ENCODE measurements around the gene GNAQ.

- TF ChIP-seq CTCF (IDR thresholded peaks at IDR 0.05; ENCODE audit: borderline replicate concordance, extremely low read depth, low read length, poor library complexity, severe bottlenecking), result no peak
- no peak for TF ChIP-seq EZH2 (IDR thresholded peaks at IDR 0.05; ENCODE audit: borderline replicate concordance, low read depth, low read length, severe bottlenecking)
These were observed 219.8 kb downstream of the GNAQ start for GRCh38 chr9:77811832-77812231.

Measured in DND-41 (cell line).